HEK293 (cell line): ENCODE data around the gene ZNF609.
A peak's percentile ranks its signal among the peaks of the same experiment; 100 is the strongest.

Experiments
- CTCF ChIA-PET: fragments of 350-600 bp; formaldehyde crosslinking; extraction: SDS; loops from one replicate; lab custom pipeline; 2021; ENCODE audit warnings: antibody characterized with exemption; lab: Yijun Ruan, JAX
- POLR2A ChIA-PET: fragments of 300-600 bp; formaldehyde crosslinking; extraction: SDS; loops from one replicate; lab custom pipeline; 2020; ENCODE audit warnings: antibody characterized with exemption, inconsistent platforms; lab: Yijun Ruan, JAX
- H3K27ac ChIP-seq: fragments of 200-500 bp; sonication (Bioruptor generic); 2 replicates; pipeline ENCODE4 v1.5.1; 2014; ENCODE audit warnings: low read depth, low read length, control low read depth, inconsistent platforms; ENCODE audit errors: extremely low read depth
- H3K36me3 ChIP-seq, 2 experiments: fragments of 200-500 bp in 1 of 2; sonication (Bioruptor generic) in 1 of 2; 1 replicate in 1 of 2; 2 replicates in 1 of 2; pipeline ENCODE4 v1.5.1; 2014 to 2017; ENCODE audit warnings: inconsistent platforms in 2 of 2, low read length in 2 of 2; ENCODE audit not compliant: control insufficient read depth in 2 of 2, insufficient read depth in 1 of 2
- H3K4me1 ChIP-seq: fragments of 200-500 bp; sonication (Bioruptor generic); 2 replicates; pipeline ENCODE4 v1.5.1; 2014; ENCODE audit warnings: mild to moderate bottlenecking, low read length, inconsistent platforms; ENCODE audit not compliant: control insufficient read depth, insufficient read depth
- H3K4me3 ChIP-seq: 2 replicates; pipeline ENCODE4 v1.5.1; 2011; ENCODE audit warnings: low read depth, mild to moderate bottlenecking, control low read depth, low read length, moderate library complexity
- H3K9me3 ChIP-seq: fragments of 200-500 bp; sonication (Bioruptor generic); 2 replicates; pipeline ENCODE4 v1.5.1; 2014; ENCODE audit warnings: low read depth, low read length, inconsistent platforms; ENCODE audit not compliant: control insufficient read depth, insufficient read depth
- GLIS2 ChIP-seq: fragments of 450-650 bp; formaldehyde crosslinking; IDR thresholded peaks from 2 replicates; pipeline ENCODE4 v1.5.1; 2016; ENCODE audit warnings: missing biosample characterization, missing genetic modification characterization
- HIC1 ChIP-seq: fragments of 450-650 bp; formaldehyde crosslinking; IDR thresholded peaks from 2 replicates; pipeline ENCODE4 v1.5.1; 2016; ENCODE audit warnings: missing biosample characterization, missing genetic modification characterization
- KLF1 ChIP-seq: fragments of 450-650 bp; formaldehyde crosslinking; IDR thresholded peaks from 2 replicates; pipeline ENCODE4 v1.5.1; 2016; ENCODE audit warnings: missing biosample characterization, missing genetic modification characterization
- KLF8 ChIP-seq: fragments of 450-650 bp; formaldehyde crosslinking; IDR thresholded peaks from 2 replicates; pipeline ENCODE4 v1.5.1; 2016; ENCODE audit warnings: missing biosample characterization, missing genetic modification characterization
- MZF1 ChIP-seq: fragments of 450-650 bp; formaldehyde crosslinking; IDR thresholded peaks from 2 replicates; pipeline ENCODE4 v1.5.1; 2017; ENCODE audit warnings: missing biosample characterization, missing genetic modification characterization, borderline replicate concordance
- SP3 ChIP-seq: fragments of 450-650 bp; formaldehyde crosslinking; IDR thresholded peaks from 2 replicates; pipeline ENCODE4 v1.5.1; 2016; ENCODE audit warnings: missing biosample characterization, missing genetic modification characterization
- TCF7L2 ChIP-seq: IDR thresholded peaks from 2 replicates; pipeline ENCODE4 v1.6.1; 2011; ENCODE audit warnings: low read depth, mild to moderate bottlenecking, inconsistent platforms, low read length, moderate library complexity, borderline replicate concordance
- TSHZ1 ChIP-seq: fragments of 450-650 bp; formaldehyde crosslinking; IDR thresholded peaks from 2 replicates; pipeline ENCODE4 v1.5.1; 2016; ENCODE audit warnings: missing biosample characterization, missing genetic modification characterization, borderline replicate concordance
- ZBTB21 ChIP-seq: fragments of 450-650 bp; formaldehyde crosslinking; IDR thresholded peaks from 2 replicates; pipeline ENCODE4 v1.5.1; 2017; ENCODE audit warnings: missing biosample characterization, missing genetic modification characterization
- ZNF138 ChIP-seq: fragments of 450-650 bp; formaldehyde crosslinking; IDR thresholded peaks from 2 replicates; pipeline ENCODE4 v1.5.1; 2016; ENCODE audit warnings: missing biosample characterization, missing genetic modification characterization, borderline replicate concordance
- ZNF18 ChIP-seq: fragments of 450-650 bp; formaldehyde crosslinking; IDR thresholded peaks from 2 replicates; pipeline ENCODE4 v1.5.1; 2016; ENCODE audit warnings: missing biosample characterization, missing genetic modification characterization
- ZNF335 ChIP-seq: fragments of 450-650 bp; formaldehyde crosslinking; conservative IDR thresholded peaks from 2 replicates; pipeline ENCODE4 v1.5.1; 2016; ENCODE audit warnings: missing biosample characterization, missing genetic modification characterization
- ZNF518A ChIP-seq: fragments of 450-650 bp; formaldehyde crosslinking; conservative IDR thresholded peaks from 2 replicates; pipeline ENCODE4 v1.5.1; 2016; ENCODE audit warnings: low read depth, missing biosample characterization, missing genetic modification characterization
- ZNF529 ChIP-seq: fragments of 450-650 bp; formaldehyde crosslinking; IDR thresholded peaks from 2 replicates; pipeline ENCODE4 v1.5.1; 2017; ENCODE audit warnings: missing genetic modification characterization, missing biosample characterization; ENCODE audit not compliant: insufficient replicate concordance
- ZNF747 ChIP-seq: fragments of 450-650 bp; formaldehyde crosslinking; IDR thresholded peaks from 2 replicates; pipeline ENCODE4 v1.5.1; 2016; ENCODE audit warnings: missing biosample characterization, missing genetic modification characterization
- ZSCAN5A ChIP-seq: fragments of 450-650 bp; formaldehyde crosslinking; IDR thresholded peaks from 2 replicates; pipeline ENCODE4 v1.5.1; 2016; ENCODE audit warnings: missing biosample characterization, missing genetic modification characterization

The ZNF609 gene

GRCh38 chr15:64696481-64696880, 236.1 kb downstream of the ZNF609 start (continued):
- no peak for TF ChIP-seq TSHZ1 (tag by site-specific recombination)
- no peak for TF ChIP-seq TCF7L2
- TF ChIP-seq KLF8 (tag by site-specific recombination) = no peak
- no peak for TF ChIP-seq GLIS2 (tag by site-specific recombination)

GRCh38 chr15:64697911-64698369, 237.6 kb downstream of the ZNF609 start:
- H3K36me3 ChIP-seq = peaks cover 0 to 31% of the 10 kb centered on the region in 2 experiments; a peak in 2 of 3 replicates
- CTCF ChIA-PET = interaction anchor here (0.6 to 1.4 kb wide), 4 partner anchors 11 to 33 kb away, joined by 3 to 7 read pairs (median 6); no protein-coding TSS in a partner anchor
- H3K4me3 ChIP-seq = no peak overlapping the region
- TF ChIP-seq SP3 (tag by site-specific recombination) = no peak
- TF ChIP-seq MZF1 (tag by site-specific recombination) = no peak
- TF ChIP-seq ZNF138 = no peak
- TF ChIP-seq ZNF335 (tag by site-specific recombination) = 0 out of 2 replicates have a peak, but pooled peaks have one; percentile 10
- TF ChIP-seq TSHZ1 (tag by site-specific recombination) = no peak
- TF ChIP-seq ZNF747 (tag by site-specific recombination) = no peak
- TF ChIP-seq KLF1 (tag by site-specific recombination) = no peak
- no peak for TF ChIP-seq ZSCAN5A (tag by site-specific recombination)
- TF ChIP-seq ZBTB21 (tag by site-specific recombination) = peak; percentile 69; the same call in 1 of the 2 replicates
- TF ChIP-seq ZNF518A (tag by site-specific recombination) = no peak
- TF ChIP-seq ZNF529 (tag by site-specific recombination) = no peak
- TF ChIP-seq HIC1 = peak; percentile 17; the same call in 1 of the 2 replicates
- no peak for TF ChIP-seq ZNF18 (tag by site-specific recombination)

More at GRCh38 chr15:64697911-64698369, 237.6 kb downstream of the ZNF609 start:
- POLR2A ChIA-PET = no interaction called here
- Histone ChIP-seq H3K9me3 (no peaks in the 10 kb centered on the region), H3K4me1 (peaks cover 18% of the 10 kb centered on the region), H3K27ac (no peak overlapping the region)
